ENCODE measurements around the gene RAP2A.

Gene RAP2A

DNA sequence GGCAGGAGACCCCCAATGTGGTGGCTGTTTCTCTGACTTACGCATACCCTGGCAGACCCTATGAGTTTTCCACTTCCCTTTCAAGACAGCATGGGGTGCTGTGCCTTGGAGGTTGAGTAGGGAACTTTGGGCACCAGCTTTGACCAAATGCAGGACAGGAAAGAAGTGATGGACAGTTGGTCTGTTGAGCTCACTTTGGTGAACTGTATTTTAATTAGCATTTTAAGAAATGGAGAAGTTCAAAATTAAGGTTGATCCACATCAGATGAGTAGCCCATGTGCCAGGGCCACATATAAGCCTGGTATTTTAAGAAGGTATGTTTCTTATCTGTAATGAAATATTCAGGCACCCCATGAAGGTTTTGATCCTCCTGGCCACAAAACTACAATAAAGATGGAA is 46.1 kb upstream of the RAP2A start:
- H3K9me3 Mint-ChIP-seq, result no peaks in the 10 kb centered on the region
- TF ChIP-seq, protein P1, sequence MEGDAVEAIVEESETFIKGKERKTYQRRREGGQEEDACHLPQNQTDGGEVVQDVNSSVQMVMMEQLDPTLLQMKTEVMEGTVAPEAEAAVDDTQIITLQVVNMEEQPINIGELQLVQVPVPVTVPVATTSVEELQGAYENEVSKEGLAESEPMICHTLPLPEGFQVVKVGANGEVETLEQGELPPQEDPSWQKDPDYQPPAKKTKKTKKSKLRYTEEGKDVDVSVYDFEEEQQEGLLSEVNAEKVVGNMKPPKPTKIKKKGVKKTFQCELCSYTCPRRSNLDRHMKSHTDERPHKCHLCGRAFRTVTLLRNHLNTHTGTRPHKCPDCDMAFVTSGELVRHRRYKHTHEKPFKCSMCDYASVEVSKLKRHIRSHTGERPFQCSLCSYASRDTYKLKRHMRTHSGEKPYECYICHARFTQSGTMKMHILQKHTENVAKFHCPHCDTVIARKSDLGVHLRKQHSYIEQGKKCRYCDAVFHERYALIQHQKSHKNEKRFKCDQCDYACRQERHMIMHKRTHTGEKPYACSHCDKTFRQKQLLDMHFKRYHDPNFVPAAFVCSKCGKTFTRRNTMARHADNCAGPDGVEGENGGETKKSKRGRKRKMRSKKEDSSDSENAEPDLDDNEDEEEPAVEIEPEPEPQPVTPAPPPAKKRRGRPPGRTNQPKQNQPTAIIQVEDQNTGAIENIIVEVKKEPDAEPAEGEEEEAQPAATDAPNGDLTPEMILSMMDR (IDR thresholded peaks at IDR 0.05), result no peak
- no peak for DNase-seq
- H3K27ac Mint-ChIP-seq, result peak overlapping the region; percentile 22
- no peak overlapping the region for H3K4me3 Mint-ChIP-seq
- peaks cover 15% of the 10 kb centered on the region for H3K36me3 Mint-ChIP-seq (ENCODE audit: low read depth)
- H3K4me1 Mint-ChIP-seq, result no peaks in the 10 kb centered on the region
- peaks cover 3% of the 10 kb centered on the region for H3K27me3 Mint-ChIP-seq (ENCODE audit: low read depth, poor library complexity)

DNA sequence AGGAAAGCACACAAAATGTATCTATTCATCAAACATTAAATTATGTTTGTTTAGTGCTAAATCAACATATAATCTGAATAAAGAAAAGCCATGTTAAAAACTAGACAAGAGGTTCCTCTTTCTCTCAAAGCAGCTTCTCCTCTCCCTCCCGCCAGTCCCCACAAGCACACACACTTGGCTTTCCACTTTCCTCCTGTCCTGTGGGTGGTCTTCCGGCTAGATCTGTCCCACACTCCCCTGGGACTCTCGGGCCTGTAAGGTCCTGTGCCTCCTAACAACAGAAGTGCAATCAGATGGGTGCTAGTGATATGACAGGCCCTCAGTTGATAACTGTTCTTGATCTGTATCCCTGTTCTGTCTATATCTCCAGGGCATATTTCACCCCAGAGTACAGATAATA is 45.6 kb upstream of the RAP2A start:
- Mint-ChIP-seq H3K9me3 (no peaks in the 10 kb centered on the region), H3K4me3 (no peak overlapping the region), H3K4me1 (no peaks in the 10 kb centered on the region), H3K36me3 (ENCODE audit: low read depth) (peaks cover 12% of the 10 kb centered on the region), H3K27ac (no peak overlapping the region), H3K27me3 (ENCODE audit: low read depth, poor library complexity) (peaks cover 3% of the 10 kb centered on the region)
- no peak for DNase-seq
- TF ChIP-seq, protein P1 (IDR thresholded peaks at IDR 0.05), result no peak

DNA sequence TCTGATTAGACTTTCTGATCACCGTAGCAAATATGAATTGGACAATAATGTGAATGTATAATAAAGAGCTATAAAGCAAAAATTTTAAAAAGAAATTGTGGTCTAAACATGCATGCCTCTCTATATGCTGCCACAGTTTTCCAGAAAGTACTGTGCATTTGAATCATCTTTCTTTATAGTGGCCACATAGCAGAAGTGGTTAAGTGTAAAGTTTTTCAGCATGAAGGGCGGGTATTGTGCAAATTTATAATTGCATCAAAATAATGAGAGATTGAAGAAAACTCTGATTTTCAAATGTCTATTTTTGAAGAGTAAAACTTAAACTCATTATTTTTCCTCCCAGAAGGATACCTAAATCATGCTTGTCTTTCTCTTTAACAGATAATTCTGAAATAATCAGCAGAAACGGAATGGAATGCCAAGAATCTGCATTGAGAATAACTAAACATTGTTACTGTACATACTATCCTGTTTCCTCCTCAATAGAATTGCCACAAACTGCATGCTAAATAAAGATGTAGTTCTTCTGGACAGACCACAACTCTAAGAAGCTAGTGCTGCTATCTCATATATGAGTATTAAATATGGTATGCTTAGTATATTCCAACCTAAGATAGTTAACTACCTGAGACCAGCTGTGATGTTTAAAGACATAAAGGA is 42.9 kb upstream of the RAP2A start:
- DNase-seq, result no peak
- peaks cover 12% of the 10 kb centered on the region for H3K36me3 Mint-ChIP-seq (ENCODE audit: low read depth)
- H3K27me3 Mint-ChIP-seq (ENCODE audit: low read depth, poor library complexity), result peaks cover 3% of the 10 kb centered on the region
- no peaks in the 10 kb centered on the region for H3K4me1 Mint-ChIP-seq
- H3K27ac Mint-ChIP-seq, result no peak overlapping the region
- TF ChIP-seq, protein P1 (IDR thresholded peaks at IDR 0.05), result no peak
- H3K4me3 Mint-ChIP-seq, result no peak overlapping the region
- H3K9me3 Mint-ChIP-seq, result no peaks in the 10 kb centered on the region

DNA sequence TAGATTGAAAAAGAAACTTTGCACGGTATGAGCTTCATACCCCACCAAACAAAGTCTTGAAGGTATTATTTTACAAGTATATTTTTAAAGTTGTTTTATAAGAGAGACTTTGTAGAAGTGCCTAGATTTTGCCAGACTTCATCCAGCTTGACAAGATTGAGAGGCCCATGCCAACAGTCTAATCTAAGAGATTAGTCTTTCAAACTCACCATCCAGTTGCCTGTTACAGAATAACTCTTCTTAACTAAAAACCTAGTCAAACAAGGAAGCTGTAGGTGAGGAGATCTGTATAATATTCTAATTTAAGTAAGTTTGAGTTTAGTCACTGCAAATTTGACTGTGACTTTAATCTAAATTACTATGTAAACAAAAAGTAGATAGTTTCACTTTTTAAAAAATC is 41.9 kb upstream of the RAP2A start:
- Mint-ChIP-seq H3K4me3 (no peak overlapping the region), H3K27ac (no peak overlapping the region), H3K9me3 (no peaks in the 10 kb centered on the region), H3K4me1 (no peaks in the 10 kb centered on the region), H3K27me3 (ENCODE audit: low read depth, poor library complexity) (peaks cover 3% of the 10 kb centered on the region), H3K36me3 (ENCODE audit: low read depth) (peaks cover 10% of the 10 kb centered on the region)
- no peak for DNase-seq
- TF ChIP-seq, protein P1 (IDR thresholded peaks at IDR 0.05), result no peak

DNA sequence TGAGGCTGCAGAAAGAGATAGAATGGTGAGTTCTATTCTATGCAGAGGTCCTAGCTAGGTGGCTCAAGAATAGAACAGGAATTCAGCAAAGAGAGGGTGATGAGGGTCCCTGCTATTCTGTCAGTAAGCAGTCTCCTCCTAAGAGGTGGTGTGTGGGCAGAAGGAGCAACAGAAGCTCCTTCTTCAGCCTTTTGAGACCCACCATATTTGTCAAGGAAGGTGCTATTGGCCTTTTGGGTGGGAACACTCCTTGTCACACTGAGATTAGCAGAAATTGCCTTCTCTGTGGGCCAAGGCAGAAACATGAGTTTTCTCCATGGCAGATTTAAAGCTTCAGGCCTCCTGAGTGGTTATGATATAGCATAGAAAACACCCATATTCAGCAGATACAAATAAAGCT is 39.4 kb upstream of the RAP2A start:
- Mint-ChIP-seq H3K9me3 (no peaks in the 10 kb centered on the region), H3K27me3 (ENCODE audit: low read depth, poor library complexity) (no peaks in the 10 kb centered on the region), H3K4me1 (no peaks in the 10 kb centered on the region), H3K27ac (no peak overlapping the region), H3K36me3 (ENCODE audit: low read depth) (no peaks in the 10 kb centered on the region), H3K4me3 (no peak overlapping the region)
- DNase-seq, result no peak
- TF ChIP-seq, protein P1 (IDR thresholded peaks at IDR 0.05), result no peak

DNA sequence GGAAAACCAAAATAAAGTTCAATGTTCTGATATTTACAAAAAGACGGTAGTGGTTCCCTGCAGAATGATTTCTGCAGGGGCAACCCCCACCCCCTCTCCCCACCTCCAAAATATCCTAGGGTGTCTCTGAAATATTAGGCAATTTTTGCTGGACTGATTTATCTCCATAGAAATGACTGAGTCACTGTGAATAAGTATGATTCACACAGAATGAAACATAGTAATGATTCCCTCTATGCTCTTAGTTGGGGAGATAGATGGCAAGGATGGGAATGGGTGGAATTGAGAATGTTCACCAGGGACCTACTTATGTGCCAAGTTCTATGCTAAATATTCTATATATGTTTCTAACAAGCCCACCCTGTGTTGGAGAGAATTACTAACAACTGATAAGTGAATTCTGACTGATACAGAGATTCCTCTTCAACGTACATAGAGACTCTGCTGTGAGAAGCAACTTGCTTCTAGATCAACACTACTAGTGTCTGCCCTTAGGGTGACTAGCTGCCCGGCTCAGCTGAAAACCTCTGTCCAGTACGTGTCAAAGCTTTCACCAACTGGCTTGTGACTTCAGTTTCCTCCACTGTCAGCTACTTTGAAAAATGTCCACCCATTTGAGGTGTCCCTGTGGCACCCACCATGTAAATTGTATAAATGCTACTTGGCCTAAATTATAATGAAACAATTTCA is 38.4 kb upstream of the RAP2A start:
- Mint-ChIP-seq H3K9me3 (no peaks in the 10 kb centered on the region), H3K27ac (no peak overlapping the region), H3K27me3 (ENCODE audit: low read depth, poor library complexity) (no peaks in the 10 kb centered on the region), H3K36me3 (ENCODE audit: low read depth) (no peaks in the 10 kb centered on the region), H3K4me3 (no peak overlapping the region), H3K4me1 (no peaks in the 10 kb centered on the region)
- no peak for DNase-seq
- TF ChIP-seq, protein P1 (IDR thresholded peaks at IDR 0.05), result no peak
